Measurements from ENCODE around the gene HASPIN.

HASPIN gene

GRCh38 chr17:3766779-3767178 is 43.1 kb downstream of the HASPIN start:
- DNase-seq (ENCODE audit: low spot score): no peak

- no peak for DNase-seq (ENCODE audit: low spot score)
These were observed 44.6 kb downstream of the HASPIN start for GRCh38 chr17:3768341-3768740.

GRCh38 chr17:3768769-3769168 is 45.1 kb downstream of the HASPIN start:
- no peak for DNase-seq (ENCODE audit: low spot score)

GRCh38 chr17:3770466-3770865 is 46.8 kb downstream of the HASPIN start:
- DNase-seq (ENCODE audit: low spot score): no peak

GRCh38 chr17:3771140-3771539 is 47.4 kb downstream of the HASPIN start:
- no peak for DNase-seq (ENCODE audit: low spot score)

- DNase-seq (ENCODE audit: low spot score): no peak
These were observed 49.1 kb downstream of the HASPIN start for GRCh38 chr17:3772764-3773163.

- no peak for DNase-seq (ENCODE audit: low spot score)
These were observed 49.8 kb downstream of the HASPIN start for GRCh38 chr17:3773511-3773910.

- DNase-seq (ENCODE audit: low spot score): no peak
These were observed 50.3 kb downstream of the HASPIN start for GRCh38 chr17:3773966-3774365.

Data from cerebellar cortex (tissue), 1 donor.